ENCODE results near the gene SELENOK. TPM values are rescaled to one million over a fixed set of nuclear protein-coding genes. Genes with fewer than 3 reads are reported as not detected.

Gene SELENOK
- total and polyA plus RNA-seq, 2 of the 13 experiments (the other 11 are each of a cell fraction or from before 2014, with no cell fraction given) = 67.0 to 81.0 TPM

- TF ChIP-seq ZNF281 (CRISPR knock-in tag; IDR thresholded peaks at IDR 0.05; ENCODE audit: borderline replicate concordance) (0 out of 2 replicates have a peak, but pooled peaks have one; percentile 11), ZNF33B (CRISPR knock-in tag; IDR thresholded peaks at IDR 0.05) (peak; percentile 56; the same call in 1 of the 2 replicates), REXO4 (CRISPR knock-in tag; IDR thresholded peaks at IDR 0.05; ENCODE audit: borderline replicate concordance) (no peak), PTBP1 (IDR thresholded peaks at IDR 0.05; ENCODE audit: low read depth, low read length, poor library complexity, severe bottlenecking) (no peak), ZBTB10 (CRISPR knock-in tag; IDR thresholded peaks at IDR 0.05; ENCODE audit: borderline replicate concordance) (no peak), XBP1 (CRISPR knock-in tag; IDR thresholded peaks at IDR 0.05) (0 out of 2 replicates have a peak, but pooled peaks have one; percentile 37), ZNF629 (CRISPR knock-in tag; conservative IDR thresholded peaks at IDR 0.05) (peak; percentile 44), ZKSCAN8 (CRISPR knock-in tag; IDR thresholded peaks at IDR 0.05; ENCODE audit: borderline replicate concordance) (peak; percentile 71), MXI1 (IDR thresholded peaks at IDR 0.05; ENCODE audit: borderline replicate concordance, low read depth, low read length) (peak; percentile 70; the same call in 1 of the 3 replicates), ZNF530 (CRISPR knock-in tag; IDR thresholded peaks at IDR 0.05; ENCODE audit: low read depth) (no peak), BRCA1 (CRISPR knock-in tag; IDR thresholded peaks at IDR 0.05) (0 out of 2 replicates have a peak, but pooled peaks have one; percentile 69), MLX (CRISPR knock-in tag; IDR thresholded peaks at IDR 0.05) (peak; percentile 67; the same call in 1 of the 2 replicates), IKZF5 (CRISPR knock-in tag; IDR thresholded peaks at IDR 0.05) (peak; percentile 79), ZNF30 (CRISPR knock-in tag; IDR thresholded peaks at IDR 0.05) (no peak), ELF1 (CRISPR knock-in tag; IDR thresholded peaks at IDR 0.05) (0 out of 2 replicates have a peak, but pooled peaks have one; percentile 12), ZFP82 (CRISPR knock-in tag; IDR thresholded peaks at IDR 0.05; ENCODE audit: borderline replicate concordance) (no peak; the same call in 1 of the 2 replicates), SSRP1 (CRISPR knock-in tag; IDR thresholded peaks at IDR 0.05) (no peak), FOXM1 (CRISPR knock-in tag; IDR thresholded peaks at IDR 0.05) (no peak), ZNF850 (CRISPR knock-in tag; conservative IDR thresholded peaks at IDR 0.05) (no peak), FOXO4 (CRISPR knock-in tag; conservative IDR thresholded peaks at IDR 0.05) (no peak), TEAD3 (CRISPR knock-in tag; optimal IDR thresholded peaks at IDR 0.05; ENCODE audit: borderline replicate concordance) (peak; percentile 56)
Observed at GRCh38 chr3:53842436-53843194, 49.0 kb downstream of the SELENOK start (continued).
